ES-I3 (cell line): Measurements from ENCODE around the gene DDR2.

Source experiments
- H3K36me3 ChIP-seq: 2 replicates; pipeline ENCODE4 v1.6.1; 2013; ENCODE audit warnings: mild to moderate bottlenecking, low read length, control low read depth, moderate library complexity; ENCODE audit not compliant: insufficient read depth
- H3K4me1 ChIP-seq: 2 replicates; pipeline ENCODE4 v1.6.1; 2013; ENCODE audit warnings: mild to moderate bottlenecking, control low read depth, low read length; ENCODE audit not compliant: insufficient read depth
- H3K9ac ChIP-seq: 2 replicates; pipeline ENCODE4 v1.6.1; 2013; ENCODE audit warnings: low read depth, mild to moderate bottlenecking, low read length, moderate library complexity
- H3K9me3 ChIP-seq: 2 replicates; pipeline ENCODE4 v1.6.1; 2013; ENCODE audit warnings: mild to moderate bottlenecking, low read length, moderate library complexity; ENCODE audit not compliant: control insufficient read depth, insufficient read depth

Gene DDR2

GRCh38 chr1:162617513-162617912 lies 14.8 kb upstream of the DDR2 start:
- no peak overlapping the region for H3K9ac ChIP-seq
- peaks cover 5% of the 10 kb centered on the region for H3K9me3 ChIP-seq
- H3K4me1 ChIP-seq = peaks cover 5% of the 10 kb centered on the region; the same call in 1 of the 2 replicates
- H3K36me3 ChIP-seq = no peaks in the 10 kb centered on the region

GRCh38 chr1:162619076-162619475 lies 13.2 kb upstream of the DDR2 start:
- Histone ChIP-seq H3K9me3 (peaks cover 5% of the 10 kb centered on the region), H3K36me3 (no peaks in the 10 kb centered on the region), H3K9ac (no peak overlapping the region), H3K4me1 (no peaks in the 10 kb centered on the region)

- H3K36me3 ChIP-seq = no peaks in the 10 kb centered on the region
- H3K9ac ChIP-seq = no peak overlapping the region
- peaks cover 5% of the 10 kb centered on the region for H3K9me3 ChIP-seq
- H3K4me1 ChIP-seq = no peaks in the 10 kb centered on the region
These were observed 11.0 kb upstream of the DDR2 start for GRCh38 chr1:162621256-162621655.

GRCh38 chr1:162625679-162626078 lies 6.6 kb upstream of the DDR2 start:
- no peak overlapping the region for H3K9ac ChIP-seq
- no peaks in the 10 kb centered on the region for H3K9me3 ChIP-seq
- no peaks in the 10 kb centered on the region for H3K36me3 ChIP-seq
- no peaks in the 10 kb centered on the region for H3K4me1 ChIP-seq

- H3K36me3 ChIP-seq = no peaks in the 10 kb centered on the region
- no peaks in the 10 kb centered on the region for H3K9me3 ChIP-seq
- H3K4me1 ChIP-seq = no peaks in the 10 kb centered on the region
- H3K9ac ChIP-seq = no peak overlapping the region
These were observed 6.2 kb upstream of the DDR2 start for GRCh38 chr1:162626094-162626493.

- Histone ChIP-seq H3K36me3 (no peaks in the 10 kb centered on the region), H3K9me3 (no peaks in the 10 kb centered on the region), H3K9ac (no peak overlapping the region), H3K4me1 (no peaks in the 10 kb centered on the region)
These were observed 5.5 kb upstream of the DDR2 start for GRCh38 chr1:162626761-162627160.

GRCh38 chr1:162627662-162628296 lies 4.5 kb upstream of the DDR2 start:
- no peaks in the 10 kb centered on the region for H3K9me3 ChIP-seq
- no peaks in the 10 kb centered on the region for H3K4me1 ChIP-seq
- no peak overlapping the region for H3K9ac ChIP-seq
- H3K36me3 ChIP-seq = no peaks in the 10 kb centered on the region

GRCh38 chr1:162629077-162629627 lies 3.1 kb upstream of the DDR2 start:
- peaks cover 7% of the 10 kb centered on the region for H3K4me1 ChIP-seq
- no peaks in the 10 kb centered on the region for H3K36me3 ChIP-seq
- H3K9ac ChIP-seq = no peak overlapping the region

GRCh38 chr1:162629651-162630050 lies 2.6 kb upstream of the DDR2 start:
- Histone ChIP-seq H3K9me3 (no peaks in the 10 kb centered on the region), H3K36me3 (no peaks in the 10 kb centered on the region), H3K4me1 (peaks cover 7% of the 10 kb centered on the region), H3K9ac (no peak overlapping the region)

More at GRCh38 chr1:162629077-162629627, 3.1 kb upstream of the DDR2 start:
- no peaks in the 10 kb centered on the region for H3K9me3 ChIP-seq

GRCh38 chr1:162631546-162632191 lies 595 bp upstream of the DDR2 start:
- no peaks in the 10 kb centered on the region for H3K9me3 ChIP-seq
- no peaks in the 10 kb centered on the region for H3K36me3 ChIP-seq
- peaks cover 7% of the 10 kb centered on the region for H3K4me1 ChIP-seq
- peak overlapping the region; percentile 42; the same call in 1 of the 2 replicates for H3K9ac ChIP-seq

- Histone ChIP-seq H3K4me1 (peaks cover 7% of the 10 kb centered on the region), H3K9me3 (no peaks in the 10 kb centered on the region), H3K9ac (peak overlapping the region; percentile 42), H3K36me3 (no peaks in the 10 kb centered on the region)
These were observed 425 bp downstream of the DDR2 start for GRCh38 chr1:162632698-162633080.

- no peaks in the 10 kb centered on the region for H3K9me3 ChIP-seq
- peaks cover 7% of the 10 kb centered on the region for H3K4me1 ChIP-seq
- H3K9ac ChIP-seq = peak overlapping the region; percentile 42
- H3K36me3 ChIP-seq = no peaks in the 10 kb centered on the region
These were observed 958 bp downstream of the DDR2 start for GRCh38 chr1:162633081-162633762.

GRCh38 chr1:162635418-162635817 lies 3.2 kb downstream of the DDR2 start:
- H3K9ac ChIP-seq = no peak overlapping the region
- H3K9me3 ChIP-seq = no peaks in the 10 kb centered on the region
- H3K36me3 ChIP-seq = no peaks in the 10 kb centered on the region
- peaks cover 7% of the 10 kb centered on the region for H3K4me1 ChIP-seq

- Histone ChIP-seq H3K9me3 (no peaks in the 10 kb centered on the region), H3K36me3 (no peaks in the 10 kb centered on the region), H3K4me1 (no peaks in the 10 kb centered on the region), H3K9ac (no peak overlapping the region)
These were observed 7.5 kb downstream of the DDR2 start for GRCh38 chr1:162639718-162640117.

GRCh38 chr1:162641114-162641513 lies 8.8 kb downstream of the DDR2 start:
- Histone ChIP-seq H3K4me1 (no peaks in the 10 kb centered on the region), H3K9ac (no peak overlapping the region), H3K36me3 (0 out of 2 replicates have a peak, but pooled peaks cover 2% of the 10 kb centered on the region), H3K9me3 (no peaks in the 10 kb centered on the region)
